Activated CD4-positive, alpha-beta memory T cell treated with anti-CD3 and anti-CD28 coated beads for 36 hours (primary cell): Measurements from ENCODE around the gene SLC34A3. TPM values are rescaled to one million over a fixed set of nuclear protein-coding genes. Genes with fewer than 3 reads are reported as not detected.

Experiments used
- CTCF ChIA-PET: fragments of 350-600 bp; sonication (Branson Sonifier 250); formaldehyde crosslinking; loops from one replicate; lab custom pipeline; 2021; ENCODE audit warnings: antibody characterized with exemption, inconsistent platforms; lab: Charles Lee
- POLR2A ChIA-PET: fragments of 350-600 bp; sonication (Branson Sonifier 250); formaldehyde crosslinking; loops from one replicate; lab custom pipeline; 2021; ENCODE audit warnings: antibody characterized with exemption; lab: Charles Lee
- DNase-seq: peaks from one replicate; pipeline ENCODE4 v3.0.0-alpha.2; 2020
- H3K27ac Mint-ChIP-seq: one replicate; pipeline ENCODE4 v1.8.0; 2021; ENCODE audit warnings: mixed read lengths
- H3K27me3 Mint-ChIP-seq: one replicate; pipeline ENCODE4 v1.8.0; 2021; ENCODE audit warnings: mixed read lengths
- H3K36me3 Mint-ChIP-seq: one replicate; pipeline ENCODE4 v1.8.0; 2021; ENCODE audit warnings: mixed read lengths
- H3K4me1 Mint-ChIP-seq: one replicate; pipeline ENCODE4 v1.8.0; 2021; ENCODE audit warnings: low read depth, mixed read lengths
- H3K4me3 Mint-ChIP-seq: one replicate; pipeline ENCODE4 v1.8.0; 2021; ENCODE audit warnings: mild to moderate bottlenecking, mixed read lengths
- H3K9me3 Mint-ChIP-seq: one replicate; pipeline ENCODE4 v1.8.0; 2021; ENCODE audit warnings: mixed read lengths
- intact Hi-C: fragments of 100-400 bp; cut with micrococcal nuclease; formaldehyde crosslinking; loops from one replicate; pipeline ENCODE4 v1.15.1; 2023
- total RNA-seq, 2 experiments: library from RNA; stranded (reverse); gene quantifications; one replicate each; pipeline ENCODE4 v1.2.3, GENCODE V29; 2021

Gene SLC34A3
- not detected for total RNA-seq

GRCh38 chr9:137230705-137231371 lies at the start of gene SLC34A3:
SLC34A3 (plus strand) TSS chr9:137230901; CDS start chr9:137231703, 802 bp downstream.
- Mint-ChIP-seq H3K27me3 (peaks cover 13% of the 10 kb centered on the region), H3K27ac (no peak within 1 kb of the TSS), H3K4me1 (peaks cover 2% of the 10 kb centered on the region), H3K36me3 (no peaks in the 10 kb centered on the region), H3K4me3 (no peak within 1 kb of the TSS), H3K9me3 (no peaks in the 10 kb centered on the region)
- ChIA-PET CTCF (no interaction called here), POLR2A (no interaction called here)
- intact Hi-C loops = no loop called here
- no peak for DNase-seq

- no peak overlapping the region for H3K27ac Mint-ChIP-seq
- no peaks in the 10 kb centered on the region for H3K9me3 Mint-ChIP-seq
- no peak for DNase-seq
- H3K36me3 Mint-ChIP-seq = peaks cover 12% of the 10 kb centered on the region
- intact Hi-C loops = no loop called here
- CTCF ChIA-PET = interaction anchor here (1.0 kb wide), 1 partner anchor 46 kb away, joined by 4 read pairs; the partner anchor contains the start of gene RNF224
- H3K4me3 Mint-ChIP-seq = no peak overlapping the region
- POLR2A ChIA-PET = interaction anchor here (1.5 kb wide), 1 partner anchor 90 kb away, joined by 3 read pairs; no protein-coding TSS in a partner anchor
- no peaks in the 10 kb centered on the region for H3K27me3 Mint-ChIP-seq
- peaks cover 11% of the 10 kb centered on the region for H3K4me1 Mint-ChIP-seq
Measured at GRCh38 chr9:137181680-137182079, 49.0 kb upstream of the SLC34A3 start.

- DNase-seq = no peak
- Mint-ChIP-seq H3K27ac (no peak overlapping the region), H3K36me3 (peaks cover 12% of the 10 kb centered on the region), H3K4me3 (no peak overlapping the region), H3K27me3 (no peaks in the 10 kb centered on the region), H3K9me3 (no peaks in the 10 kb centered on the region), H3K4me1 (peaks cover 22% of the 10 kb centered on the region)
- POLR2A ChIA-PET = no interaction called here
- CTCF ChIA-PET = no interaction called here
- intact Hi-C loops = no loop called here
Measured at GRCh38 chr9:137182836-137183235, 47.9 kb upstream of the SLC34A3 start.

GRCh38 chr9:137183980-137184595 lies 46.6 kb upstream of the SLC34A3 start:
- Mint-ChIP-seq H3K4me1 (peaks cover 24% of the 10 kb centered on the region), H3K4me3 (no peak overlapping the region), H3K36me3 (peaks cover 16% of the 10 kb centered on the region), H3K27me3 (no peaks in the 10 kb centered on the region), H3K9me3 (no peaks in the 10 kb centered on the region), H3K27ac (no peak overlapping the region)
- CTCF ChIA-PET = no interaction called here
- POLR2A ChIA-PET = no interaction called here
- DNase-seq = no peak
- intact Hi-C loops = no loop called here

GRCh38 chr9:137184881-137185660 lies 45.6 kb upstream of the SLC34A3 start:
- Mint-ChIP-seq H3K36me3 (peaks cover 17% of the 10 kb centered on the region), H3K4me1 (peaks cover 32% of the 10 kb centered on the region), H3K27me3 (no peaks in the 10 kb centered on the region), H3K27ac (no peak overlapping the region), H3K9me3 (no peaks in the 10 kb centered on the region), H3K4me3 (no peak overlapping the region)
- CTCF ChIA-PET = no interaction called here
- POLR2A ChIA-PET = no interaction called here
- no peak for DNase-seq
- intact Hi-C loops = no loop called here

GRCh38 chr9:137185921-137186320 lies 44.8 kb upstream of the SLC34A3 start:
- ChIA-PET CTCF (interaction anchor here (1.1 kb wide), 1 partner anchor 51 kb away, joined by 3 read pairs; no protein-coding TSS in a partner anchor), POLR2A (no interaction called here)
- peaks cover 38% of the 10 kb centered on the region for H3K4me1 Mint-ChIP-seq
- H3K27ac Mint-ChIP-seq = no peak overlapping the region
- no peak for DNase-seq
- H3K4me3 Mint-ChIP-seq = no peak overlapping the region
- peaks cover 22% of the 10 kb centered on the region for H3K36me3 Mint-ChIP-seq
- H3K9me3 Mint-ChIP-seq = no peaks in the 10 kb centered on the region
- H3K27me3 Mint-ChIP-seq = no peaks in the 10 kb centered on the region
- intact Hi-C loops = no loop called here

GRCh38 chr9:137186385-137186784 lies 44.3 kb upstream of the SLC34A3 start:
- H3K27me3 Mint-ChIP-seq = no peaks in the 10 kb centered on the region
- peaks cover 23% of the 10 kb centered on the region for H3K36me3 Mint-ChIP-seq
- ChIA-PET POLR2A (no interaction called here), CTCF (interaction anchor here (1.1 kb wide), 1 partner anchor 50 kb away, joined by 3 read pairs; no protein-coding TSS in a partner anchor)
- intact Hi-C loops = no loop called here
- H3K27ac Mint-ChIP-seq = no peak overlapping the region
- H3K9me3 Mint-ChIP-seq = no peaks in the 10 kb centered on the region
- H3K4me1 Mint-ChIP-seq = peaks cover 40% of the 10 kb centered on the region
- H3K4me3 Mint-ChIP-seq = peak overlapping the region; percentile 95
- DNase-seq = no peak

- Mint-ChIP-seq H3K27ac (peak overlapping the region; percentile 81), H3K4me1 (peaks cover 40% of the 10 kb centered on the region), H3K36me3 (peaks cover 20% of the 10 kb centered on the region), H3K4me3 (peak overlapping the region; percentile 95), H3K27me3 (no peaks in the 10 kb centered on the region), H3K9me3 (no peaks in the 10 kb centered on the region)
- DNase-seq = no peak
- intact Hi-C loops = no loop called here
- CTCF ChIA-PET = interaction anchor here (0.7 to 3.4 kb wide), 5 partner anchors 13 to 53 kb away, joined by 3 to 14 read pairs (median 12); partner anchors contain the start of genes NDOR1, RNF208, TMEM203 and TPRN
- POLR2A ChIA-PET = interaction anchor here (0.8 to 2.9 kb wide), 5 partner anchors 18 to 60 kb away, joined by 3 to 13 read pairs (median 4); partner anchors contain the start of genes CYSRT1, NDOR1 and TMEM203
Measured at GRCh38 chr9:137187386-137187785, 43.3 kb upstream of the SLC34A3 start.

GRCh38 chr9:137188086-137188489 lies 42.6 kb upstream of the SLC34A3 start:
- intact Hi-C loops = loop anchor here (1.0 kb wide), 4 partner anchors 12 to 52 kb away; partner anchors contain the start of genes NDOR1, TMEM203 and TPRN
- Mint-ChIP-seq H3K27ac (peak overlapping the region; percentile 81), H3K9me3 (no peaks in the 10 kb centered on the region), H3K27me3 (no peaks in the 10 kb centered on the region), H3K4me3 (peak overlapping the region; percentile 95), H3K4me1 (peaks cover 40% of the 10 kb centered on the region), H3K36me3 (peaks cover 20% of the 10 kb centered on the region)
- CTCF ChIA-PET = interaction anchor here (0.7 to 3.4 kb wide), 9 partner anchors 13 to 153 kb away, joined by 3 to 14 read pairs (median 11); partner anchors contain the start of genes NDOR1, RNF208, TMEM203 and TPRN
- DNase-seq = no peak
- POLR2A ChIA-PET = interaction anchor here (0.8 to 2.9 kb wide), 11 partner anchors 13 to 61 kb away, joined by 3 to 18 read pairs (median 5); partner anchors contain the start of genes CYSRT1, NDOR1, TMEM203 and TPRN

GRCh38 chr9:137188490-137189296 lies 42.0 kb upstream of the SLC34A3 start, which contains the start of the genes ANAPC2 and SSNA1:
ANAPC2 (minus strand) TSS chr9:137188560; CDS start chr9:137188532, 28 bp downstream.
SSNA1 (plus strand) TSS chr9:137188676; CDS start chr9:137188727, 51 bp downstream.
- intact Hi-C loops = loop anchor here (1.0 kb wide), 5 partner anchors 12 to 59 kb away; partner anchors contain the start of genes NDOR1, TMEM203 and TPRN
- H3K27ac Mint-ChIP-seq = peak within 1 kb of the TSS; percentile 93
- H3K4me3 Mint-ChIP-seq = peak within 1 kb of the TSS; percentile 97
- DNase-seq = peak; percentile 95
- no peaks in the 10 kb centered on the region for H3K9me3 Mint-ChIP-seq
- no peaks in the 10 kb centered on the region for H3K27me3 Mint-ChIP-seq
- peaks cover 40% of the 10 kb centered on the region for H3K4me1 Mint-ChIP-seq
- POLR2A ChIA-PET = interaction anchor here (0.5 to 2.9 kb wide), 16 partner anchors 9 to 382 kb away, joined by 3 to 18 read pairs (median 4); partner anchors contain the start of genes NDOR1, TMEM203, TPRN and TUBB4B
- H3K36me3 Mint-ChIP-seq = peaks cover 17% of the 10 kb centered on the region
- CTCF ChIA-PET = interaction anchor here (0.8 to 3.4 kb wide), 20 partner anchors 10 to 154 kb away, joined by 3 to 14 read pairs (median 4); partner anchors contain the start of genes CYSRT1, DPP7, NDOR1 and NELFB
